Measurements from ENCODE around the gene SLC16A8.

DNA sequence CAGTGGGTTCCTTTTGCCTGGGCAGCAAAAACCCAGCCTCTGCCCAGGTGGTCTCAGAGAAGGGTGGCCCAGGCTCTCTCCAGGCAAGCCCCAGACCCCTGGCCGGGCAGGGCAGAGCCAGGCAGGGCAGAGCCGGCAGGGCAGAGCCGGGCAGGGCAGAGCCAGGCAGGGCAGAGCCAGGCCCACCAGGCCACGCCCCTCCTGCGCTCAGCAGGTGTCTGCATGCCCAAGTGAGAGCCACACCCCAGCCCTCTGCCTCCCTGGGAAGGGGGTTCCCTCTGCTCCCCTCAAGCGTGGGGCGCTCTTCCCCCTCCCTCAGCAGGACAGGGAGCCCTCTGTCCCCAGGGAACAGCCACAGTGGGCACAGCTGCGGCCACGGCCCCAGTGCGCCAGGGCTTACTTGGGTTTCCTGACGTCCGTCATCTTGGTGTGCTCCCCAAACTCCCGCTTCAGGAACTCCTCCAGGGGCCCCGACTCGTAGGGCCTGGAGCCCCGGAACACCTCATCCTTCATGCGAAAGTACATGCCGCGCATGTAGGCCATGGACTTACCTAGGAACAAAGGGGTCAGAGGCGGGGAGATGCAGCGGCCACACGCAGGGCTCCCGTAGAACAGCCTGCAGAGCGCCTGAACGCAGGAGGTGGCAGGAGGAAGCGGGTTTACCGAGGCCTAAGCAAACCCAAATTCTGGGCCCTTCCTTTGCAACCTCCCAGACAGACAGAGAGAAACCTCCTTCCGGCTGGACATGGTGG lies 36.6 kb upstream of the SLC16A8 start:
- TF ChIP-seq, protein P1, sequence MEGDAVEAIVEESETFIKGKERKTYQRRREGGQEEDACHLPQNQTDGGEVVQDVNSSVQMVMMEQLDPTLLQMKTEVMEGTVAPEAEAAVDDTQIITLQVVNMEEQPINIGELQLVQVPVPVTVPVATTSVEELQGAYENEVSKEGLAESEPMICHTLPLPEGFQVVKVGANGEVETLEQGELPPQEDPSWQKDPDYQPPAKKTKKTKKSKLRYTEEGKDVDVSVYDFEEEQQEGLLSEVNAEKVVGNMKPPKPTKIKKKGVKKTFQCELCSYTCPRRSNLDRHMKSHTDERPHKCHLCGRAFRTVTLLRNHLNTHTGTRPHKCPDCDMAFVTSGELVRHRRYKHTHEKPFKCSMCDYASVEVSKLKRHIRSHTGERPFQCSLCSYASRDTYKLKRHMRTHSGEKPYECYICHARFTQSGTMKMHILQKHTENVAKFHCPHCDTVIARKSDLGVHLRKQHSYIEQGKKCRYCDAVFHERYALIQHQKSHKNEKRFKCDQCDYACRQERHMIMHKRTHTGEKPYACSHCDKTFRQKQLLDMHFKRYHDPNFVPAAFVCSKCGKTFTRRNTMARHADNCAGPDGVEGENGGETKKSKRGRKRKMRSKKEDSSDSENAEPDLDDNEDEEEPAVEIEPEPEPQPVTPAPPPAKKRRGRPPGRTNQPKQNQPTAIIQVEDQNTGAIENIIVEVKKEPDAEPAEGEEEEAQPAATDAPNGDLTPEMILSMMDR (IDR thresholded peaks at IDR 0.05), result no peak
- no peak for TF ChIP-seq EZH2 (IDR thresholded peaks at IDR 0.05)
